Activated effector memory CD4-positive, alpha-beta T cell treated with Interleukin-2 at 50 U/mL for 16 hours (primary cell): ENCODE measurements around the gene TMEM271.
"Not testable (repeated sequence)": the region's sequence is repeated elsewhere in the genome, so short reads cannot be mapped to it uniquely, and the experiment has no call there.

ENCODE experiments used
- DNase-seq: peaks from one replicate; pipeline ENCODE4 v3.0.0-alpha.2; 2020

TMEM271 gene

DNA sequence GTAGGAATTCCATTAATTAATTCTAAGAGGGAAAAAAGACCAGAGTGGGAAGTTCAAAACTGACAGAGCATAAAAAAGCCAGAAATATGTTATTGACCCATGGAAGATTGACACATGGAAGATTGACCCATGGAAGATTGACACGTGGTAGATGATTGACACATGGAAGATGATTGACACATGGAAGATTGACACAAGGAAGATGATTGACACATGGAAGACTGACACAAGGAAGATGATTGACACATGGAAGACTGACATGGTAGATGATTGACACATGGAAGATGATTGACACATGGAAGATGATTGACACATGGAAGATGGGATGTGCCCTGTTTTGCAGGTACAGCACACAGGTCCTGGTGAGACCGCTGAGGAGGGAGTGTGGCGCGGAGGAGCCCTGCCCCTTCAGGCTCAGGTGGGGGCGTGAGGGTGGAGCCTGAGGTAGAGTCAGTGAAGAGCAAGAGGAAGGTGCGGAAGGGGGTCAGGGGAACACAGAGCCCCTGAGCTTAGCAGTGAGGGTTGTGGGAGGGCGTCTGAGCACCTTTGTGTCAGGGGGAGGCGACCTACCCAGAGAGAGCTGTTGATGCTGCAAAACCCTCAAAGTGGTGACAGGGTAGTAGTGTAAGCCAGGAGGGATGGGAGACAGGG, 33.4 kb upstream of the TMEM271 start:
- DNase-seq: no peak

- DNase-seq: no peak
Measured at GRCh38 chr4:608236-608635, 32.1 kb upstream of the TMEM271 start.

- no peak for DNase-seq
Measured at GRCh38 chr4:605702-606425, 29.8 kb upstream of the TMEM271 start.

- DNase-seq: no peak
Measured at GRCh38 chr4:604131-604530, 28.0 kb upstream of the TMEM271 start.

GRCh38 chr4:602559-602942, 26.5 kb upstream of the TMEM271 start:
- no peak for DNase-seq

- no peak for DNase-seq
Measured at GRCh38 chr4:601612-602558, 25.8 kb upstream of the TMEM271 start.

DNA sequence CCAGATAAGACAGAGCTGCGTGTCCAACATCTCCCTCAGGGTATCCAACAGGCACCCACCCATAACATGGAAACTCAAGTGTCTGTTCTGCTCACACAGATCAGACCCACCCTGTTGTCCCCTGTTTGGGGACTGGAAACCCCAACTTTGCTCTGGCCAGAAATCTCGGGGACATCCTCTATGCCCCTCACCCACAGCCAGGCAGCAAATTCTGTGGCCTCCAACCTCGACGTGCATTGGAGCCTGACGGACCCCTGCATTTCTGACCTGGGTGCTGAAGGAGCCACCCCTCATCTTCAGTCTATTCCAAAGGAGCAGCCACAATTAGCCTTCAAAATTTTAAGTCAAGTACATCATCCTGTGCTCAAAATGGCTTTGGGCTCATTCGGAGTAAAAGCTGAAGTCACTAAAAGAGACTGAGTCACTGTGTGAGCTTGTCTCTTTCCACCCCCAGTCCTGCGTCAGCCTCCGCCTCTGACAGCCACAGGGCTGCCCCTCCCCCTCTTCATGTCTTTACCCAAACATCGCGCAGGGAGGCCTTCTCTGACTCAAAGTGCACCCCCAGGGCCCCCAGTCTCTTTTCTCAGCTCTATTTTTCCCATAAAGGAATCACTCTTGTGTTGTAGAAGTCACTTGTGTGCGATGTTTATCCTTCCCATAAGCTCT, 24.9 kb upstream of the TMEM271 start:
- no peak for DNase-seq

GRCh38 chr4:600166-600565, 24.1 kb upstream of the TMEM271 start:
- no peak for DNase-seq

- no peak for DNase-seq
Measured at GRCh38 chr4:598925-599324, 22.8 kb upstream of the TMEM271 start.

DNA sequence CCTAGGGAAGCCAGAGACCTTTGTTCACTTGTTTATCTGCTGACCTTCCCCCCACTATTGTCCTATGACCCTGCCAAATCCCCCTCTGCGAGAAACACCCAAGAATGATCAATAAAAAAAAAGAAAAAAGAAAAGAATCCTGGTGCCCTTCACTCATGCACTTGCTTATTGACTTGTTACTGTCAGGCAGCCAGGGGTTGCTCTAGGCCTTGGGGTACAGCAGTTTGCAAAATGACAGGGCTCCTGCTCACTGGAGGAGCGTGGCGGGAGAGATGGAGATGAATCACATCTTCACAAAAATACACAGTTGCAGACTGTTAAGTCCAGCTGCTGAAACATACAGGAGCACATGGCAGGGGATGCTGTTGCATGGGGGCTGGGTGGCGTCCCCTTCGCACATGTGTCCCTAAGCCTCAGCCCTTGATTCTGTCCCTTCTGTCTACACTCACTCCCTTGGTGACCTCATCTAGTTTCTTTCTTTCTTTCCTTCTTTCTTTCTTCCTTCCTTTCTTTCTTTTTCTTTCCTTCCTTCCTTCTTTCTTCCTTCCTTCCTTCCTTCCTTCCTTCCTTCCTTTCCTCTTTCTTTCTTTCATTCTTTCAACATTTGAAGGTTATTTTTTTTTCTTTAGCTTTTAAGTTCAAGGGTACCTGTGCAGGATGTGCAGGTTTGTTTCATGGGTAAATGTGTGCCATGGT, 16.9 kb upstream of the TMEM271 start:
- no peak for DNase-seq

DNA sequence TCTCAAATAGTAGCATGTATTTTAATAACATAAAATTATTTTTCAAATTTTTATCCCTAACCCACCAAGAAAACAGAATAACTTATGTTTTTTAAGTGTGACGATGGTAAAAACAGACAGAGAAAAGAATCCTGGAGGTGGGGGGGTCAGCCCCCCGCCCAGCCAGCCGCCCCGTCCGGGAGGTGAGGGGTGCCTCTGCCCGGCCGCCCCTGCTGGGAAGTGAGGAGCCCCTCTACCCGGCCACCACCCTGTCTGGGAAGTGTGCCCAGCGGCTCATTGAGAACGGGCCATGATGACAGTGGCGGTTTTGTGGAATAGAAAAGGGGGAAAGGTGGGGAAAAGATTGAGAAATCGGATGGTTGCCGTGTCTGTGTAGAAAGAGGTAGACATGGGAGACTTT, 16.1 kb upstream of the TMEM271 start:
- not testable (repeated sequence) for DNase-seq

DNA sequence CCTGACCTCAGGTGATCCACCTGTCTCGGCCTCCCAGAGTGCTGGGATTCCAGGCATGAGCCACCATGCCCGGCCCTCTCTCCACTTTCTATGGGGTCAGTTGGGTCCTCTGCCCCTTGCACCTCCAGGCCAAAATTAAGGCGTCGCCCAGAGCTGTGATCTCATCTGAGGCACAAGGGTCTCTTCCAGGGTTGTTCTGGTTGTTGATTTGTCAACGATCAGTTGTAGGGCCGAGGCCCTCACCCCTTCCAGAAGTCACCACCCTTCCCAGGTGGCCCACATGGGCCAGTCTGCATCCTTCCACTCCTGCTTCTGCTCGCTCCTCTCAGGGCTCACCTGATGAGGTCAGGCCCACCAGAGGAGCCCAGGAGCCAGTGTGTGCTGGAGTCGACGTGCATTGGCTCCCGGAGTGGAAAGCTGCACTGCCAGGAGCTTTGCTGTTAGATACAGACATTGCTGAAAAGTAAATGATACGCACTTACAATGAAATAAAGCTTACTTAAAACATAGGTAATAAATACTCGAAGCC, 14.3 kb upstream of the TMEM271 start:
- DNase-seq: no peak

- DNase-seq: no peak
Measured at GRCh38 chr4:589219-589963, 13.3 kb upstream of the TMEM271 start.

GRCh38 chr4:588351-588849, 12.3 kb upstream of the TMEM271 start:
- no peak for DNase-seq

DNA sequence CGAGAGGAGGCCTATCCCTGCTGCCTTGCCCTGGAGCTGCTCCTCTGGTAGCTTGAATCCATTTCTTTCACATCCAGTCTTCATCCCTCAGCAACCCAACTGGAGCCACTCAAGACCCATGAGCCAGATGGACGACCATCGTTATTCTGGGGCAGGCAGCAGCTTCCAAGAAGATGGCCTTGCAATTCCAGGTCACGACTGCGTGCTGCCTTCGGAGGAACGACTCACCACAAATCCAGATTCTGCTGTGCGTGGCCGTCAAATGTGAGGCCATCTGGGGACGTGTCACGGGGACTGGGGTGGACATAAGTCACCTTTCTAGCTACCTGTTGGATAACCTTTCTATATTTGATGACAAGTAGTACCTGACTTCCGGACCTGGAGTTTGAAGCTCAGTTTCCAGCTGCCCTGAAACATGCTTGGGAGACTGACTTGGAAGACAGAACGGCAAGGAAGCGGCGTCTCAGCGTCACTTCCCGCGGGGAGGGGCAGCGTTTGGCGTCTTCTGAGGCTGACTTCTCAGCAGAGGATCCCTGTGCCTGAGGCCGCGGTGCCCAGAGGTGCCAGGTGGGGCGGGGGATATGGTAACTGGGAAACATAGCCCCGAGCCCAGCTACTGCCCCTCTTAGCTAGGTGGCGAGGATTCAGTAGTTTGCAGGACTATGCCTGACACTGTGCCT, 11.7 kb upstream of the TMEM271 start:
- DNase-seq: no peak

DNA sequence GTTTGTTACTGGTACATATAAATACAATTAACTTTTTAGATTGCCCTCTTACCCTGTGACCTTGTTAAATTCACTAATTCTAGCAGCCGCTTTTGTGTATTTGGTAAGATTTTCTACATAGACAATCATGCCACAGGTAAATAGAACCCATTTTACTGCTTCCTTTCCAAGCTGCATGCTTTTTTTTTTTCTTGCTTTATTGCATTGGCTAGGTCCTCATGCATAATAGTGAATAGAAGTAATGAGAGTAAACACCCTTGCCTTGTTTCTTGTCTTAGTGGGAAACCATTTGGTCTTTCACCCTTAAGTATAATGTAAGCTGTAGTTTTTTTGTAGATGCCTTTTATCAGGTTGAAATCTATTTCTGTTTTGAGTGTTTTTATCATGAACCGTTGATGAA, 7.7 kb upstream of the TMEM271 start:
- DNase-seq: no peak

GRCh38 chr4:581753-582361, 5.8 kb upstream of the TMEM271 start:
- DNase-seq: no peak

- no peak for DNase-seq
Measured at GRCh38 chr4:581181-581580, 5.1 kb upstream of the TMEM271 start.

- no peak for DNase-seq
Measured at GRCh38 chr4:579543-580175, 3.6 kb upstream of the TMEM271 start.
